ENCODE measurements around the gene IL11RA.
A peak's percentile ranks its signal among the peaks of the same experiment; 100 is the strongest.

Gene IL11RA

DNA sequence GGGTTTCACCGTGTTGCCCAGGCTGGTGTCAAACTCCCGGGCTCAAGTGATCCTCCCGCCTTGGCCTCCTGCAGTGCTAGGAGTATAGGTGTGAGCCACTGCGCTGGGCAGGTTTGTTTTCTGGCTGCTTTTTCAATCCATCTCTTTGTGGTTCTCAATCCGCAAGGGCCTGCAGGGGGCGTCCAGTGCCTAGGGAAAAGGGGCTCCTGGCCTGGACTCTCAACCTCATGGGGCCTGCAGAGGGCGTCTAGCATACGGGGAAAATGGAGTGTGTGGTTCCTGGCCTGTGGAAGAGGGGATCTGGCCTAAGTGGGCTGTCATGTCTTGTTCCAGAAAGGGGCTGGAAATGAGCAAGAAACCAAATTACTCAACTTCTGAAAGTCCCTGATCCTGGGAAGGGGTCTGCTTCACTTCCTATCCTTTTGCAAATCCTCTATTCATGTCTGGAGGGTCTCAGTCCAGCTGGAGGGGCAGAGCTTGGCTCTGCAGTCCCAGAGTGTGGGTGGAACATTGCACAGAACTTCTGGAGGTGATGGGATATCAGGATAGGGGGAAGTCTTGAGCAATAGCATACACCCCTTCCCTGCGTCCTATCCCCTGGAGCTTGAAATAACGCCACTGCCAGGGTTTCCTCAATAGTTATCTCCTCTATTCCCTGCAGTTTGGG lies 23.2 kb downstream of the IL11RA start:
- CTCF ChIA-PET = interaction anchor here (1.0 to 3.2 kb wide), 3 partner anchors 16 to 27 kb away, joined by 3 to 11 read pairs (median 8); partner anchors contain the start of gene CCL19
- POLR2A ChIA-PET = no interaction called here
- DNase-seq (ENCODE audit: extremely low spot score) = peak; percentile 80
- TF ChIP-seq NFRKB (IDR thresholded peaks at IDR 0.05) (no peak), TARDBP (IDR thresholded peaks at IDR 0.05) (no peak), ARNT (IDR thresholded peaks at IDR 0.05) (no peak), FOXA1 (IDR thresholded peaks at IDR 0.05) (no peak), SUZ12 (IDR thresholded peaks at IDR 0.05) (no peak), HDGF (IDR thresholded peaks at IDR 0.05; ENCODE audit: borderline replicate concordance) (no peak), FOXK2 (IDR thresholded peaks at IDR 0.05) (no peak), LEF1 (IDR thresholded peaks at IDR 0.05; ENCODE audit: borderline replicate concordance) (no peak), ZNF384 (IDR thresholded peaks at IDR 0.05) (no peak), BHLHE40 (IDR thresholded peaks at IDR 0.05; ENCODE audit: borderline replicate concordance) (no peak)
- TF ChIP-seq, protein P1, sequence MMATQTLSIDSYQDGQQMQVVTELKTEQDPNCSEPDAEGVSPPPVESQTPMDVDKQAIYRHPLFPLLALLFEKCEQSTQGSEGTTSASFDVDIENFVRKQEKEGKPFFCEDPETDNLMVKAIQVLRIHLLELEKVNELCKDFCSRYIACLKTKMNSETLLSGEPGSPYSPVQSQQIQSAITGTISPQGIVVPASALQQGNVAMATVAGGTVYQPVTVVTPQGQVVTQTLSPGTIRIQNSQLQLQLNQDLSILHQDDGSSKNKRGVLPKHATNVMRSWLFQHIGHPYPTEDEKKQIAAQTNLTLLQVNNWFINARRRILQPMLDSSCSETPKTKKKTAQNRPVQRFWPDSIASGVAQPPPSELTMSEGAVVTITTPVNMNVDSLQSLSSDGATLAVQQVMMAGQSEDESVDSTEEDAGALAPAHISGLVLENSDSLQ (IDR thresholded peaks at IDR 0.05) = no peak

- CTCF ChIA-PET = interaction anchor here (0.7 to 3.2 kb wide), 4 partner anchors 15 to 1300 kb away, joined by 3 to 11 read pairs (median 6); partner anchors contain the start of gene CCL19
- no peak for DNase-seq (ENCODE audit: extremely low spot score)
- POLR2A ChIA-PET = no interaction called here
- TF ChIP-seq ZNF384 (IDR thresholded peaks at IDR 0.05) = no peak
- no peak for TF ChIP-seq ELF4 (IDR thresholded peaks at IDR 0.05)
- no peak for TF ChIP-seq SUZ12 (IDR thresholded peaks at IDR 0.05)
- no peak for TF ChIP-seq NFRKB (IDR thresholded peaks at IDR 0.05)
Measured at GRCh38 chr9:34675869-34676268, 23.9 kb downstream of the IL11RA start.

DNA sequence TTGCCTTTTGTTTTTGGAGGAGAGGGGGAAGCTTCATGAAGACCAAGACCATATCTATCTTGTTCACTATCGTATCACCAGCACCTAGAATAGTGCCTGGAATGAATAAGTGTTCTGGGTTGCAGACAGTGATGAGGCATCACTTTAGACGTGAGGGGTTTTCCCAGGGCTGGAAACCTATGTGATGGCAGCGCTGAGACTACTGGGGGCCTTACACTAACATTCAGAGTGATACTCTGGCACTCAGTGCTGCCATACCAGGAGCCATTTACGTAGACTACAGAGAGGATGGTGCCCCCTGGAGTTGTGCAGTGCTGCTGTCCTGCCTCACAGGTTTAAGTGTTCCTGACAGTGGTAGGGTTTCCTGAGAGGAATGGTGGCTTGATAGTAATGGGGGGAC lies 32.2 kb downstream of the IL11RA start:
- CTCF ChIA-PET = no interaction called here
- POLR2A ChIA-PET = no interaction called here
- TF ChIP-seq ARNT (IDR thresholded peaks at IDR 0.05) (no peak), FOXK2 (IDR thresholded peaks at IDR 0.05) (no peak), FOXM1 (IDR thresholded peaks at IDR 0.05; ENCODE audit: borderline replicate concordance) (no peak), ELF4 (IDR thresholded peaks at IDR 0.05) (no peak), ZNF384 (IDR thresholded peaks at IDR 0.05) (no peak), BHLHE40 (IDR thresholded peaks at IDR 0.05; ENCODE audit: borderline replicate concordance) (no peak), SP1 (IDR thresholded peaks at IDR 0.05) (no peak), LEF1 (IDR thresholded peaks at IDR 0.05; ENCODE audit: borderline replicate concordance) (no peak), CTBP1 (IDR thresholded peaks at IDR 0.05; ENCODE audit: borderline replicate concordance) (no peak), HDGF (IDR thresholded peaks at IDR 0.05; ENCODE audit: borderline replicate concordance) (no peak), NFRKB (IDR thresholded peaks at IDR 0.05) (no peak), TARDBP (IDR thresholded peaks at IDR 0.05) (no peak), SUZ12 (IDR thresholded peaks at IDR 0.05) (no peak), FOXA1 (IDR thresholded peaks at IDR 0.05) (no peak), L3MBTL2 (conservative IDR thresholded peaks at IDR 0.05) (no peak)
- TF ChIP-seq, protein P1 (IDR thresholded peaks at IDR 0.05) = no peak
- DNase-seq (ENCODE audit: extremely low spot score) = no peak

- no peak for TF ChIP-seq FOXA1 (IDR thresholded peaks at IDR 0.05)
- TF ChIP-seq BHLHE40 (IDR thresholded peaks at IDR 0.05; ENCODE audit: borderline replicate concordance) = no peak
- TF ChIP-seq ZNF384 (IDR thresholded peaks at IDR 0.05) = no peak
- no peak for TF ChIP-seq CTBP1 (IDR thresholded peaks at IDR 0.05; ENCODE audit: borderline replicate concordance)
- TF ChIP-seq, protein P1 (IDR thresholded peaks at IDR 0.05) = no peak
- TF ChIP-seq SP1 (IDR thresholded peaks at IDR 0.05) = no peak
- TF ChIP-seq L3MBTL2 (conservative IDR thresholded peaks at IDR 0.05) = no peak
- no peak for TF ChIP-seq LEF1 (IDR thresholded peaks at IDR 0.05; ENCODE audit: borderline replicate concordance)
- TF ChIP-seq FOXK2 (IDR thresholded peaks at IDR 0.05) = no peak
- TF ChIP-seq TARDBP (IDR thresholded peaks at IDR 0.05) = no peak
- TF ChIP-seq ELF4 (IDR thresholded peaks at IDR 0.05) = no peak
- no peak for TF ChIP-seq HDGF (IDR thresholded peaks at IDR 0.05; ENCODE audit: borderline replicate concordance)
- no peak for TF ChIP-seq ARNT (IDR thresholded peaks at IDR 0.05)
- no peak for TF ChIP-seq FOXM1 (IDR thresholded peaks at IDR 0.05; ENCODE audit: borderline replicate concordance)
- no peak for TF ChIP-seq SUZ12 (IDR thresholded peaks at IDR 0.05)
- no peak for TF ChIP-seq NFRKB (IDR thresholded peaks at IDR 0.05)
- no peak for DNase-seq (ENCODE audit: extremely low spot score)
- ChIA-PET CTCF (no interaction called here), POLR2A (no interaction called here)
Measured at GRCh38 chr9:34684816-34685215, 32.8 kb downstream of the IL11RA start.

DNA sequence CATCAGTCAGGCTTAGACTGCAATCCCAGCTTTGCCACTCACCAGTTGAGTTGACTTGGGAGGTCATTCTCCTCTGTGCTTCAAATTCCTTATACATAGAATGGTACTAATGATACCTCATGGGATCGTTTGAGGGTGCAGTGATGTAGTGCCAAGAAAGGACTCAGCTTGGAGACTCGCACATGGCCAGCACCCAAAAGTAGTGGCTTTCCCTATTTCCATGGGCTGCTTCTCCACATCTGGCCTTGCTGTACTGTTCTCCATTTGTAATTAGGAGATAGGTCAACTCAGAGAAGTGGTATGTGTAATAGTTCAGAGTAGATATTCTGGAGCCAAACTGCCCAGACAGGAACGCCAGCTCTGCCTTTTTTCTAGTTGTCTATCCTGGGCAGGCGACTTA lies 33.6 kb downstream of the IL11RA start:
- CTCF ChIA-PET = interaction anchor here (1.2 to 1.7 kb wide), 2 partner anchors 16 to 17 kb away, joined by 3 to 7 read pairs; no protein-coding TSS in a partner anchor
- DNase-seq (ENCODE audit: extremely low spot score) = no peak
- POLR2A ChIA-PET = interaction anchor here (0.7 kb wide), 1 partner anchor 16 kb away, joined by 3 read pairs; no protein-coding TSS in a partner anchor
- TF ChIP-seq CTBP1 (IDR thresholded peaks at IDR 0.05; ENCODE audit: borderline replicate concordance) = no peak
- TF ChIP-seq BHLHE40 (IDR thresholded peaks at IDR 0.05; ENCODE audit: borderline replicate concordance) = no peak
- no peak for TF ChIP-seq L3MBTL2 (conservative IDR thresholded peaks at IDR 0.05)

DNA sequence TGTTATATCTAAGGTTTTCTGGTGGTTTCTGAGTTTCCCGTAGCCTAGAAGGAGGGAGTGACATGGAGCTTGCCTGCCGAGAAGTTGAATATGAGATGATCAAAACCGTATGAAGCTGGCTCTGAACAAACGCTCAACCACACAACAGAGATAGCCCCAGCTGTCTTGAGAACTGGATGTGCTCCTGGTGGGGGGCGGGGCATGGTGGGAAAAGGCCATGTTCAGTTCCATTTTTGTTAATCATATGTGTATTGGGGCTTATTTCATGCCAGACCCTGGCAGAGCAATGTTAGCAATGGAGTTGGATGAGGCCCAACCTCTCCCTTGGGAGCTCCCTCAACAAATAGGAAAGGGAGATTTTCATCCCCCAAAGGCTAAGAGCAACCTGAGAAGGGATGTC lies 34.2 kb downstream of the IL11RA start:
- DNase-seq (ENCODE audit: extremely low spot score) = no peak
- POLR2A ChIA-PET = no interaction called here
- CTCF ChIA-PET = interaction anchor here (0.6 to 1.7 kb wide), 4 partner anchors 15 to 128 kb away, joined by 3 to 7 read pairs (median 3); no protein-coding TSS in a partner anchor
- TF ChIP-seq FOXK2 (IDR thresholded peaks at IDR 0.05) (no peak), NFRKB (IDR thresholded peaks at IDR 0.05) (no peak), ELF4 (IDR thresholded peaks at IDR 0.05) (no peak), L3MBTL2 (conservative IDR thresholded peaks at IDR 0.05) (no peak), FOXA1 (IDR thresholded peaks at IDR 0.05) (no peak), FOXM1 (IDR thresholded peaks at IDR 0.05; ENCODE audit: borderline replicate concordance) (no peak), CTBP1 (IDR thresholded peaks at IDR 0.05; ENCODE audit: borderline replicate concordance) (no peak), SUZ12 (IDR thresholded peaks at IDR 0.05) (no peak), TARDBP (IDR thresholded peaks at IDR 0.05) (no peak), ARNT (IDR thresholded peaks at IDR 0.05) (no peak), ZNF384 (IDR thresholded peaks at IDR 0.05) (no peak), HDGF (IDR thresholded peaks at IDR 0.05; ENCODE audit: borderline replicate concordance) (no peak), LEF1 (IDR thresholded peaks at IDR 0.05; ENCODE audit: borderline replicate concordance) (no peak), BHLHE40 (IDR thresholded peaks at IDR 0.05; ENCODE audit: borderline replicate concordance) (no peak), SP1 (IDR thresholded peaks at IDR 0.05) (no peak)
- TF ChIP-seq, protein P1 (IDR thresholded peaks at IDR 0.05) = no peak
